ENCODE measurements around the gene L3MBTL2.
"Not testable (repeated sequence)": the region's sequence is repeated elsewhere in the genome, so short reads cannot be mapped to it uniquely, and the experiment has no call there.

Gene L3MBTL2

DNA sequence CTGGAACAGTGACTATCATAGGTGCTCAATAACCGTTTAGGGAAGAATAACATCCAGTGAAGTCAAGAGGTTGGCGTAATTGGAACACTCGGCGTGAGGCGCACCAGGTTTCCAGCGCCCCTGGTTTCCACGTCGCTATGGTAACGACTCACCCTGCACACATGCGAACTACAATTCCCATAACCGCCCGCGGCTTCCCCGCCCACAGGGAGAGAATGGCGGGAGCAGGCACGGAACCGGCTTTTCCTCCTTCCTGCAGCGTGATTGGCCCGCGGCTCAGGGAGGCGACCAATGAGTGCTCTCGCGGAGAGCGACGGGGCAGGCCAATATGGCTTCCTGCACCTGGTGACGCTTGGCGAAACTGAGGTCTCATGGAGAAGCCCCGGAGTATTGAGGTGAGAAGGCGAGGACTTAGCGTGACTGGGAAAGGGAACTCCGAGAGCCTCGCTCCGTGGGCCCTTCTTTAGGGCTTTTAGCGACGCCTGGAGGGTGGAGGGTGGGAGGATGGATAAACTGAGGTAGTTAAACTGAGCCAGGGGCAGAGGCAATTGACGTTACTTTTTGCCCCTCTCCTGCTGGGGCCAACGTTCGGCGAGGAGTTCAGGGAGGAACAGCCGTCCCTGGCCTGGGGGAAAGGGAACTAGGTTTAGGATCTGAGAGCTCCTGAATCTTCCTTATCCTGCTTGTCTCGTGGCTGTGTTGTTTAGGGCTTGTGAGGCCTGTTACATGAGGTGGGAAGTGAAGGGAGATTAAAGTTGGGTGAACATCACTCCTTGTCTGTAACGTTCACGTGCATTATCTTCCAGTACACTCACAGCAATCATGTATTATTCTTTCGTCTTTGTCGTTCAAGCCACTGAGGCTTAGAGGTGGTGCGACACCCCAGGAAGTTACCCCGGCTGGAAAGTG lies at the start of gene L3MBTL2:
Gene L3MBTL2 (plus strand): TSS at position 321 of the 909 bp plus-strand sequence. CDS start 51 bp downstream, at position 372.
- DNase-seq (ENCODE audit: low read depth in 2 of 2): peak; percentile 98

DNA sequence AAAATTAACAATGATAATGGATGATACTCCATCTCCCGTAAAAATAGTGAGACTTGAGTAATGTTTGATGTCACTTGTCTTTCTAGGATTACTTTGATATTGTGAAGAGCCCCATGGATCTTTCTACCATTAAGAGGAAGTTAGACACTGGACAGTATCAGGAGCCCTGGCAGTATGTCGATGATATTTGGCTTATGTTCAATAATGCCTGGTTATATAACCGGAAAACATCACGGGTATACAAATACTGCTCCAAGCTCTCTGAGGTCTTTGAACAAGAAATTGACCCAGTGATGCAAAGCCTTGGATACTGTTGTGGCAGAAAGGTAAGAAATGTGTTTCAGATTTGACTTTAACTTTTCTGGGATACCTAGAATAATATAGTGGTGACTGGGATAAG lies 48.0 kb upstream of the L3MBTL2 start:
- no peak for DNase-seq (ENCODE audit: low read depth in 2 of 2)

DNA sequence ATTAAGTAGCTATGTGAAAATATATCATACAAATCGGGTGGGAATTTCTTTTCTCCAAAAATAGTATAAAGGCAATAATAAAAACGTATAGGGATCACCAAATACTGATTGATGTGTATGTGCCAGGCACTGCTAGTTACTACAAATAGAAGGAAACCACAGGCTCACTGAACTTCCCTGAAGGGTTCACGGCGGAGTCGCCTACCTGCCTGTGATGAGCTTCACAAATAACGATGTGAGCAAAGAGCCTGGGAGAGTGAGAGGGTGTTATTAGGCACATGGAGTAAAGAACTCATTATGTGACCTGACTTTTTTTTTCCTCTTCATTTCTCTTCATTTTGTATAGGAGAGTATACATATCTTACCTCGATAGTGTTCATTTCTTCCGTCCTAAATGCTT lies 36.0 kb upstream of the L3MBTL2 start:
- no peak for DNase-seq (ENCODE audit: low read depth in 2 of 2)

DNA sequence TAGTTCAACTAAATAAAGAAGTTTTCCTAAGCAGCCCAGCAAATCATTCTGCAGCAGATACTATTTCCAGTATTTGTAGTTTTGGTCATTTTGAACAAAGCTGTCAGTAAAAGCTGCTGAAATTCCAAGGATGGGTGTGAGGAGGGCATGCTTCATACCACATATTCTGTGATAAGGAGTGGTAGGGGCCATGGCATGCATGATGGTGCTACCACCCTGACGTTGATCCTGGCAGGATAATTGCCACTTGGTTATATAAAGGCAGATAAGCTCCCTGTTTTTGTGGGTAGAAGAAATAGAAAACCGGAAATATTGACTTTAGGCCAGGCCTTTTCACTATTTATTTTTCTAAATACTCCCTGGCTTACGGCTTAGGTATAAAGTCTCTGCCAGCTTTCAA lies 33.1 kb upstream of the L3MBTL2 start:
- DNase-seq (ENCODE audit: low read depth in 2 of 2): no peak

DNA sequence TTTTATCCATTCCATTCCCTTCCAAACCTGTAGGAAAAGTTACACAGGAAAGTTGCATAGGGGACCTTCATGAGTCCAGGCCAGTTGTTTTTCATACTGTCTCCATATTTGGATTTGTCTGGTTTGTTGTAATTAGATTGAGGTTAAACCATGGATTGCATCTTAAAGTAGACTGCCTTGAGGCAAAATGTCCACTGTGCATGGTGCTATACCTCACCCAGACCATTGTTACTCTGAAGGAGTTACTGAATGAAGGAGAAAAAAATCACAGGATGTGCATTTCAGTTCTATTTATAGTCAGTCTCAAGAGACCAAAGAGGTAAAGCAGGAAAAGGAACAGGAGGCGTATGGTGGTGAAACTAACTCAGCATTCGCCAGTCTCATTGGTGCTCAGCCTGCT lies 29.6 kb upstream of the L3MBTL2 start:
- no peak for DNase-seq (ENCODE audit: low read depth in 2 of 2)

DNA sequence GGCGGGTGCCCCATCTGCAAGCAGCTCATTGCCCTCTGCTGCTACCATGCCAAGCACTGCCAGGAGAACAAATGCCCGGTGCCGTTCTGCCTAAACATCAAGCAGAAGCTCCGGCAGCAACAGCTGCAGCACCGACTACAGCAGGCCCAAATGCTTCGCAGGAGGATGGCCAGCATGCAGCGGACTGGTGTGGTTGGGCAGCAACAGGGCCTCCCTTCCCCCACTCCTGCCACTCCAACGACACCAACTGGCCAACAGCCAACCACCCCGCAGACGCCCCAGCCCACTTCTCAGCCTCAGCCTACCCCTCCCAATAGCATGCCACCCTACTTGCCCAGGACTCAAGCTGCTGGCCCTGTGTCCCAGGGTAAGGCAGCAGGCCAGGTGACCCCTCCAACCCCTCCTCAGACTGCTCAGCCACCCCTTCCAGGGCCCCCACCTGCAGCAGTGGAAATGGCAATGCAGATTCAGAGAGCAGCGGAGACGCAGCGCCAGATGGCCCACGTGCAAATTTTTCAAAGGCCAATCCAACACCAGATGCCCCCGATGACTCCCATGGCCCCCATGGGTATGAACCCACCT lies 28.0 kb upstream of the L3MBTL2 start:
- no peak for DNase-seq (ENCODE audit: low read depth in 2 of 2)

DNA sequence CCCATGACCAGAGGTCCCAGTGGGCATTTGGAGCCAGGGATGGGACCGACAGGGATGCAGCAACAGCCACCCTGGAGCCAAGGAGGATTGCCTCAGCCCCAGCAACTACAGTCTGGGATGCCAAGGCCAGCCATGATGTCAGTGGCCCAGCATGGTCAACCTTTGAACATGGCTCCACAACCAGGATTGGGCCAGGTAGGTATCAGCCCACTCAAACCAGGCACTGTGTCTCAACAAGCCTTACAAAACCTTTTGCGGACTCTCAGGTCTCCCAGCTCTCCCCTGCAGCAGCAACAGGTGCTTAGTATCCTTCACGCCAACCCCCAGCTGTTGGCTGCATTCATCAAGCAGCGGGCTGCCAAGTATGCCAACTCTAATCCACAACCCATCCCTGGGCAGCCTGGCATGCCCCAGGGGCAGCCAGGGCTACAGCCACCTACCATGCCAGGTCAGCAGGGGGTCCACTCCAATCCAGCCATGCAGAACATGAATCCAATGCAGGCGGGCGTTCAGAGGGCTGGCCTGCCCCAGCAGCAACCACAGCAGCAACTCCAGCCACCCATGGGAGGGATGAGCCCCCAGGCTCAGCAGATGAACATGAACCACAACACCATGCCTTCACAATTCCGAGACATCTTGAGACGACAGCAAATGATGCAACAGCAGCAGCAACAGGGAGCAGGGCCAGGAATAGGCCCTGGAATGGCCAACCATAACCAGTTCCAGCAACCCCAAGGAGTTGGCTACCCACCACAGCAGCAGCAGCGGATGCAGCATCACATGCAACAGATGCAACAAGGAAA lies 27.3 kb upstream of the L3MBTL2 start:
- no peak for DNase-seq (ENCODE audit: low read depth in 2 of 2)

DNA sequence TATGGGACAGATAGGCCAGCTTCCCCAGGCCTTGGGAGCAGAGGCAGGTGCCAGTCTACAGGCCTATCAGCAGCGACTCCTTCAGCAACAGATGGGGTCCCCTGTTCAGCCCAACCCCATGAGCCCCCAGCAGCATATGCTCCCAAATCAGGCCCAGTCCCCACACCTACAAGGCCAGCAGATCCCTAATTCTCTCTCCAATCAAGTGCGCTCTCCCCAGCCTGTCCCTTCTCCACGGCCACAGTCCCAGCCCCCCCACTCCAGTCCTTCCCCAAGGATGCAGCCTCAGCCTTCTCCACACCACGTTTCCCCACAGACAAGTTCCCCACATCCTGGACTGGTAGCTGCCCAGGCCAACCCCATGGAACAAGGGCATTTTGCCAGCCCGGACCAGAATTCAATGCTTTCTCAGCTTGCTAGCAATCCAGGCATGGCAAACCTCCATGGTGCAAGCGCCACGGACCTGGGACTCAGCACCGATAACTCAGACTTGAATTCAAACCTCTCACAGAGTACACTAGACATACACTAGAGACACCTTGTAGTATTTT lies 26.6 kb upstream of the L3MBTL2 start:
- DNase-seq (ENCODE audit: low read depth in 2 of 2): no peak

DNA sequence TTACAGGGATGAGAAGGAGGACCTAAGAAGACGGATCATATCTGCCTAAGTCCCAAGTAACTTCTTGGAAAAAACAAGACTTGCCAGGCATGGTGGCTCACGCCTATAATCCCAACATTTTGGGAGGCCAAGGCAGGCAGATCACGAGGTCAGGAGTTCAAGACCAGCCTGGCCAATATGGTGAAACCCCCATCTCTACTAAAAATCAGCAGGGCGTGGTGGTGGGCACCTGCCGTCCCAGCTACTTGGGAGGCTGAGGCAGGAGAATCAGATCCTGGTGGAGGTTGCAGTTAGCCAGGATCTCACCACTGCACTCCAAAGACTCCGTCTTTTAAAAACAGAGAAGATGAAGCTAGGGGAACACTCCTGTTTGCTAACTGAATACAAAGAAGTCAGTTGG lies 24.8 kb upstream of the L3MBTL2 start:
- not testable (repeated sequence) for DNase-seq (ENCODE audit: low read depth in 2 of 2)

DNA sequence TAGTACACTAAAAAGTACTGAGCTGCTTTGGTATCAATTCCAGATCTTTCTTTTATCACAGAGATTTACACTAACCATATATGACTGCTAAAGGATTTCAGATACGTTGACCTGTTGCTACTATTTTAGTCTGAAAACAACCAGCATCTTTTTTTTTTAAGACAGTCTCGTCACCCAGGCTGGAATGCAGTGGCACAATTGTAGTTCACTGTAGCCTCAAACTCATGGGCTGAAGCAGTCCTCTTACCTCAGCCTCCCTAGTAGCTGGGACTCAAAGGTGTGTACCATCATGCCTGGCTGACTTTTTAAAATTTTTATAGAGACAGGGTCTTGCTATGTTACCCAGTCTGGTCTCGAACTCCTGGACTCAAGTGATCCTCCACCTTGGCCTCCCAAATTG lies 24.2 kb upstream of the L3MBTL2 start:
- DNase-seq (ENCODE audit: low read depth in 2 of 2): no peak

DNA sequence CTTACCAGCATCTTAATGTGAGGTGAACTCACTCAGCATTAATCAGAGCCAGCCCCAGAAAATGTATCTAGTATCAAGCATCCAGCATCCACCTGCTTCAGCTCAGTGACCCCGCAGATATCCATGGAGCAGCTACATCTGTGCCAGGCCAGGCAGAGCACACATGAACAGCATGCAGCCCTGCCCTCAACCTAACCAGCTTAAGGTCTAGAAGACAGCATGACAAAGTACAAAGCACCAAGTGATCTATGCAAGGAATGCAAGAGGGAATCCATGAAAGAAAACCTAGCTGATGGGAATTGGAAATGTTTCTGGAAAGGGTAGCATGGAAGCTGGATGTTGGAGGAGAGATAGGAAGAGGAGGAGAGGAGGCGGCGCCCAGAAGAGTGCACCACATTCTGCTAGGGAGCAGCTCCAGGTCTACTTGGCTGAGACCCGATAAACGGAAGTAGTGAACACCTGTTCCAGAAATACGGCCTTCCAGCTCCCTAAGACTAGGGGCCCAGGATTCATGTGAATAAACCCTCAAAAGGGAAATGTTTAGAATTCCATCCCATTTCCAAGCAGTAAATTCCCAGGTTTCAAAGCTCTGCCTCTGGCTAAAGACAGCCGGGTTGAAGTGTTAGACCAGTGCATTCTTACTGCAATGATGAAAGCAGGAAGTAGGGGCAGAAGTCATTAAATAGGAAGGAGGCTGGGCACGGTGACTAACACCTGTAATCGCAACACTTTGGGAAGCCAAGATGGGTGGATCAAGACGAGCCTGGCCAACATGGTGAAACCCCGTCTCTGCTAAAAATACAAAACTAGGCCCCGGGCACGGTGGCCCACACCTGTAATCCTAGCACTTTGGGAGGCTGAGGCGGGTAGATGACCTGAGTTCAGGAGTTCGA lies 23.5 kb upstream of the L3MBTL2 start:
- no peak for DNase-seq (ENCODE audit: low read depth in 2 of 2)

DNA sequence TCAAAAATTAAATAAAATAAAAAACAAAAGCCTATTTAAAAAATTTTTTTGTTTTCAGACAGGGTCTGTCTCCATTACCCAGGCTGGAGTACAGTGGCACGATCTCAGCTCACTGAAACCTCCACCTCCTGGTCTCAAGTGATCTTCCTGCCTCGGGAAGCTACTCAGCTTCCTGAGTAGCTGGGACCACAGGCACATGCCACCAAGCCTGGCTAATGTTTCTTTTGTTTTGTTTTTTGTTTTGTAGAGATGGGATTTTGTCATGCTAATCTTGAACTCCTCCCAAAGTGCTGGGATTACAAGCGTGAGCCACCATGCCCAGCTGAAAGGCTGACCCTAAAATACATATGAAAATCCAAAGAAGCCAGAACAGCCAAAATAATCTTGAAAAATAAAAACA lies 20.4 kb upstream of the L3MBTL2 start:
- no peak for DNase-seq (ENCODE audit: low read depth in 2 of 2)

DNA sequence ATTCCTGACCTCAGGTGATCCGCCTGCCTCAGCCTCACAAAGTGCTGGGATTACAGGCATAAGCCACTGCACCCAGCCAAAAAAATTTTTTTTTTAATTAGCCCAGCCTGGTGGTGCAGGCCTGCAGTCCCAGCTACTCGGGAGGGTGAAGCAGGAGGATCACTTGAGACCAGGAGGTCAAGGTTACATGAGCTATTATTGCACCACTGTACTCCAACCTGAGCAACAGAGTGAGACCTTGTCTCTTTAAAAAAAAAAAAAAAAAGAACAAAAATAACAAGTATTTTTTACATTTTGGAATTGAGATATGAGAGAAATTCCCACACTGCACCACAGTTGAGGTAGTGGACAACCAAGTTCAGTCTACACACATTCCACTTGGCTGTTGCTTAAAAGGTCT lies 13.6 kb upstream of the L3MBTL2 start:
- no peak for DNase-seq (ENCODE audit: low read depth in 2 of 2)

DNA sequence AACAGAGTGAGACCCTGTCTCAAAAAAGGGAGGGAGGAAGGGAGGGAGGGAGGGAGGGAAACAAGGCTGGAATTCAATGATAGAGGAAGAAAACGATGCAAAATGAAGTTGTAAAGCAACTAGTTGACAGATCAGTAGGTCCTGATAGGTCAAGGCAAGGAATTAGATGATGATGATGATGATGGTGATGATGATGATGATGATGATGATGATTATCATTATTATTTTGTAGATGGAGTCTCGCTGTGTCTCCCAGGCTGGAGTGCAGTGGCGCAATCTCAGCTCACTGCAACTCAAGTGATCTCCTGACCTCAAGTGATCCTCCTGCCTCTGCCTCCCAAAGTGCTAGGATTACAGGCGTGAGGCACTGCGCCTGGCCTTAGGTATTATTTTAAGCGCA lies 11.3 kb upstream of the L3MBTL2 start:
- DNase-seq (ENCODE audit: low read depth in 2 of 2): no peak

DNA sequence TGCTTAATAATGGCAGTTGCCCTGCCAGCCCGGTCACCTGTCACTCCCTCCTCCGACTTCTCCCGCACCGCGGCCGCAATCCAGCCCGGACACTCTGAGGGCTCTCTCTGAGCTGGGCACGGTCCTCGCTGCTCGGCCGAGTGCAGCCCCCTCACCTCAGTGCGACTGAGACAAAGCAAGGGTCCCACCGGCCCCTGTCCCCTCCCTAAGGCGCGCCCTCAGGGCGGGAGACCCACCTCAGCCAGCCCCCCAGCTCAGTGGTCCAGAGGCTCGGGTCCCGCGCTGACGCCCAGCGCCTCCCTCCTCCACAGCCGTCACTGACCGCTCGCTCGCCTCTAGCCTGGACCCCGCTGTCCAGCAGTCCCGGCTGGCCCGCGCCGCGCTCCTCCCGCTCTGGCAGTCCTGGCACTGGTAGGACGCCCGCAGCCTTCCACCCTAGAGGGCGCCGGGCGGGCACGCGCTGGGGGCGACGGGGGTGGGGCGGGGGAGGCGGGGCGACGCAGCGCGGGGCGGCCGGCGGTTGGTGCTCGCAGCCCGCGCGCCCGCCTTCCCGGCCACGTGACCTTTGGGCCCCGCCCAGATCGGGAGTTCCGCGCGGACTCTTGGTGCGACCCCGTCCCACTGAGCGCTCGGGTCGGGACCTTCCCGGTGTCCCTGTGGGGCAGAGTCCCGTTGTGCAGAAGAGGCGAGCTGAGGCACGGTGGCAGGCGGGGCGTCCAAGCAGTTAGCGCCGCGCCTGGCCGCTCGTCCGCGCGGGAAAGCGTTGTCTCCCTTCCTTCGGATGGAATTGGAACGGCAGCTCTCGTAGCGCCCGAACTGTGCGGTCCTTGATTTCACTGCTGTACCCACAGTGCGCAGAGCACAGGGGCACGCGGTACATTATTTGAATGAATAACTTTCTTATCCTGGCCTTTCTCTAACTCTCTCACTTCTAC lies 7.8 kb upstream of the L3MBTL2 start:
- peak; percentile 50 to 80 for DNase-seq (ENCODE audit: low read depth in 2 of 2)

DNA sequence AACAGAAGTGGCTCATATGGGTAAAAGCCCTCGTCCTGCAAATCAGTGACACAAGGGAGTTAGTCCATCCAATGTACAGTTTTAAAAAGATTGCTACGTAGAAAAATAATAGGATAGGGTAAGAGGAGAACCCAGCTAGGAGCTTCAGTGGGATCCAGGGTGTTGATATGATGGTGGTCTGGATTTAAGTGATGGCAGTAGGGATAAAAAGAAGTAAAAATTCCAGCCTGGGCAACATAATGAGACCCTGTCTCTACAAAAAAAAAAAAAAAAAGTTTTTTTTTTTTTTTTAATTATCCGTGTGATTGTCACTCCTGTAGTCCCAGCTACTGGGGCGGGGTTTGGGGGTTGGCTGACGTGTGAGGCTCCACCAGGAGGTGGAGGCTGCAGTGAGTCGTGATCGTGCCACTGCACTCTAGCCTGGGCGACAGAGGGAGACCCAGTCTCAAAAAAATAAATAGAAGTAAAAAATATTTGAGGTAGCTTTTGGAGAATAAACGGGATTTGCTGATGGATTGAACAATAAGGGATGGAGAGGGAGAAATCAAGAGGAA lies 7.0 kb upstream of the L3MBTL2 start:
- peak; percentile 32 to 50 for DNase-seq (ENCODE audit: low read depth in 2 of 2)

DNA sequence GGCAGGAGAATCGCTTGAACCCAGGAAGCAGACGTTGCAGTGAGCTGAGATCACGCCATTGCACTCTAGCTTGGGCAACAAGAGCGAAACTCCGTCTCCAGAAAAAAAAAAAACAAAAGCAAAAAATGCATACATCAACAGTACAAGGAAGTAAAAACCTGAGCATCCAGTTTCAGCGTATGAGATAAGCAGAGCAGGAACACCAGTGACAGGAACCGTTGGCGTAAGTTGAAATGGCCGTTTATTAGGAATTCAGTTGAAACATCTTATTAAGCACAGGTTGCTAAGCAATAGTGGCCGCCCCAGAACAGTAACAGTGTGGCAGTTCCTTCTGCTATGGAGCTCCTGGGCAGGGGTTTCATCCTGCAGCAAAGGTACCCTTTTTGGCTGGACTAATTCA lies 4.0 kb upstream of the L3MBTL2 start:
- DNase-seq (ENCODE audit: low read depth in 2 of 2): no peak

DNA sequence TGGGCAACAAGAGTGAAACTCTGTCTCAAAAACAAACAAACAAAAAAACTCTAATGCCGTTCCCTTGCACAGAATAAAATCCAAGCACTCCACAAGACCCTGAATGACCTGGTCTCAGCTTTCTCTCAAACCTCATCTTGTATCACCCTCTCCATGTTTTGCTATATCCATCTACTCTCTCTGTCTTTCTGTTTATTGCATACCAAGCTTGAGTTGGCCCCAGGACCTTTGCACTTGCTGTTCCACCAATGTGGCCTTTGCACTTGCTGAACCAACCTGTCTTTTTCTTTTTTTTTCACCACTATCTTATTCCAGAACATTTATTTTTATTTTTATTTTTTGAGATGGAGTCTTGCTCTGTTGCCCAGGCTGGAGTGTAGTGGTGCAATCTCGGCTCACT lies 2.0 kb upstream of the L3MBTL2 start:
- DNase-seq (ENCODE audit: low read depth in 2 of 2): no peak

DNA sequence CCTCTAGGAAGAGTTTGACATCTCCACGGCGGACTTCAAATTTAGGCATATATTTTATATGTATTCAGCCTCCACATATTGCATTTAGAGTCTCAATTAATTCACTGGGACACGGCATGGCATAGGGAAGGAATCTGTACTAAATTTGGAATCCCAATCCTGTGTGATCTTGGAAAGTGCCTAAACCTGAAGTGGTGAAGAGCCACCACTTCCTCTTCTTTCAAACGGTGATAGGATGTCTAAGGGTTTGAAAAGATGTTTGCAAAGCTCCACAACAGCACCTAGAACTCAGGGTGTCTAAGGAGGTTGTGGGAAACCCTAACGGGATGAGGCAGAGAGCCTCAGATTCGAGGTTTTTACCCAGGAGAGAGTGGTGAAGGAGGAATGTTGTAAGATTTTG lies 1.0 kb upstream of the L3MBTL2 start:
- no peak for DNase-seq (ENCODE audit: low read depth in 2 of 2)

DNA sequence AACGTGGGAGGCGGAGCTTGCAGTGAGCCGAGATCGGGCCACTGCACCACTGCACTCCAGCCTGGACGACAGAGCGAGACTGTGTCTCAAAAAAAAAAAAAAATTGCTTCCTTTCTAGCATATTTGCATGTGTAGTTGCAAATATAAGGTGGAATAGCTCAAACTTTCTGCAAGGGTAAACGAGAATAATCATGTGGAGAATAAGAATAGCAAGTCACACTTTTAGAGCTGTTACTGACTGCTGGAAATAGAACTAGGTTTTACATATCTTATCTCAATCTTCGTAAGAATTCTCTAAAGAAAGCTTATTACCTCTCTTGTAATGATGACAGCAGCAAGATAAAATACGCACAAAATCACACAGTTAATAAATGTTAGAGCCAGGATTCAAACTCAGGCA lies 1.6 kb downstream of the L3MBTL2 start:
- no peak for DNase-seq (ENCODE audit: low read depth in 2 of 2)

All from stimulated activated CD4-positive, alpha-beta T cell treated with anti-CD3 and anti-CD28 coated beads, Interleukin-15, amount 100 ng/mL, for 48 hours (primary cell).